Vein endothelial cell (primary cell): Measurements from ENCODE around the gene ADAMTS7. TPM values are rescaled to one million over a fixed set of nuclear protein-coding genes. Genes with fewer than 3 reads are reported as not detected.

Experiments
- small RNA-seq: library from RNA; depleted of rRNA; stranded (forward); fragments of <200 nt; gene quantifications from one replicate; pipeline ENCODE3, GENCODE V24; 2012
- total RNA-seq: library from RNA; depleted of rRNA; stranded (reverse); fragments of >200 nt; gene quantifications from 2 replicates; pipeline ENCODE4 v1.2.3, GENCODE V29; 2012

ADAMTS7 gene
- 40.9 and 43.8 TPM in 2 replicates for total RNA-seq

GRCh38 chr15:78811124-78811824 is at the start of gene ADAMTS7:
Gene ADAMTS7 (minus strand): TSS chr15:78811464. CDS start chr15:78811220, 244 bp downstream.

Small RNA genes within 50 kb of the gene (small RNA-seq; reads per million reads assigned to genes)
- gene AC022748.3, result not detected

Other genes with a start within 250 kb of the ADAMTS7 start
- gene CHRNA5, start 245.9 kb downstream of the ADAMTS7 start, total RNA-seq, result 6.0 and 6.9 TPM in 2 replicates
- not detected in 2 replicates for gene CHRNA3, start 190.5 kb downstream of the ADAMTS7 start, total RNA-seq
- gene CHRNB4, start 170.3 kb downstream of the ADAMTS7 start, total RNA-seq, result not detected in 2 replicates
- gene MORF4L1, start 61.4 kb upstream of the ADAMTS7 start, total RNA-seq, result 370 and 378 TPM in 2 replicates
- gene CTSH, start 133.6 kb upstream of the ADAMTS7 start, total RNA-seq, result 30.6 and 33.0 TPM in 2 replicates